Stimulated activated naive CD4-positive, alpha-beta T cell treated with Interleukin-2 at 50 U/mL for 16 hours (primary cell): ENCODE results near the gene KCNQ1.

Experiments used
- DNase-seq: peaks from one replicate; lab custom pipeline; 2025; lab: John Stamatoyannopoulos, UW

KCNQ1 gene

GRCh38 chr11:2732940-2733628 lies 288.3 kb downstream of the KCNQ1 start:
- no peak for DNase-seq

GRCh38 chr11:2734181-2735052 lies 289.6 kb downstream of the KCNQ1 start:
- DNase-seq = no peak

- DNase-seq = no peak
These were observed 290.3 kb downstream of the KCNQ1 start for GRCh38 chr11:2735053-2735589.

GRCh38 chr11:2736577-2737225 lies 291.9 kb downstream of the KCNQ1 start:
- DNase-seq = no peak

- no peak for DNase-seq
These were observed 292.4 kb downstream of the KCNQ1 start for GRCh38 chr11:2737226-2737590.

- no peak for DNase-seq
These were observed 293.1 kb downstream of the KCNQ1 start for GRCh38 chr11:2737866-2738265.

GRCh38 chr11:2738551-2739431 lies 294.0 kb downstream of the KCNQ1 start:
- DNase-seq = no peak

- no peak for DNase-seq
These were observed 294.9 kb downstream of the KCNQ1 start for GRCh38 chr11:2739531-2740274.

GRCh38 chr11:2740275-2740940 lies 295.6 kb downstream of the KCNQ1 start:
- no peak for DNase-seq

GRCh38 chr11:2741006-2741376 lies 296.2 kb downstream of the KCNQ1 start:
- DNase-seq = no peak

GRCh38 chr11:2741377-2742131 lies 296.7 kb downstream of the KCNQ1 start:
- no peak for DNase-seq

- no peak for DNase-seq
These were observed 297.4 kb downstream of the KCNQ1 start for GRCh38 chr11:2742201-2742600.

- no peak for DNase-seq
These were observed 298.0 kb downstream of the KCNQ1 start for GRCh38 chr11:2742611-2743426.

GRCh38 chr11:2743427-2744110 lies 298.8 kb downstream of the KCNQ1 start:
- DNase-seq = no peak

- DNase-seq = no peak
These were observed 299.4 kb downstream of the KCNQ1 start for GRCh38 chr11:2744166-2744565.

- DNase-seq = no peak
These were observed 300.7 kb downstream of the KCNQ1 start for GRCh38 chr11:2745511-2745910.

- no peak for DNase-seq
These were observed 301.8 kb downstream of the KCNQ1 start for GRCh38 chr11:2746401-2747247.
